HG02852 (cell line): ENCODE measurements around the gene RPL13A.

ENCODE experiments used
- ATAC-seq: cut with Tn5 transposase; IDR thresholded peaks from one replicate; pipeline ENCODE4 v1.9.1; 2021; ENCODE audit warnings: mild to moderate bottlenecking, moderate library complexity; ENCODE audit not compliant: unreplicated experiment

Gene RPL13A

DNA sequence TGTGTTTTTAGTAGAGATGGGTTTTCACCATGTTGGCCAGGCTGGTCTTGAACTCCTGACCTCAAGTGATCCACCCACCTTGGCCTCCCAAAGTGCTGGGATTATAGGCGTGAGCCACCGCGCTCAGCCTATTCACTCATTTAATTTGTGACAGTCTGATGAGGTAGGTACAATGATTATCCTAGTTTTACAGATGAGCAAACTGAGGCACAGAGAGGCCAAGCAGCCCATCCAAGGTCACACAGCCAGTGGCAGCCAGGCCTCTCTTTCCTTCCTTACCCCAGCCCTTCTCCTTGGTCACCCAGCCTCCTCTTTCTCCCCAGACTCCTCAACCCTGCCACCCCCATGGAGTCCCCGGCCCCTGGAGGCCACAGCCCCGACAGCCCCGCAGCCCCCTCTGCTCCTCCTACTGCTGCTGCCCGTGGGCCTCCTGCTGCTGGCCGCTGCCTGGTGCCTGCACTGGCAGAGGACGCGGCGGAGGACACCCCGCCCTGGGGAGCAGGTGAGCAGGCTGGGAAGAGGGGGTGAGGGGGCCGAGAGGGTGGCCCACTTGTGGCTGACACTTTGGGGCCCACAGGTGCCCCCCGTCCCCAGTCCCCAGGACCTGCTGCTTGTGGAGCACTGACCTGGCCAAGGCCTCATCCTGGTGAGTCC, 7.3 kb upstream of the RPL13A start:
- ATAC-seq, result no peak

DNA sequence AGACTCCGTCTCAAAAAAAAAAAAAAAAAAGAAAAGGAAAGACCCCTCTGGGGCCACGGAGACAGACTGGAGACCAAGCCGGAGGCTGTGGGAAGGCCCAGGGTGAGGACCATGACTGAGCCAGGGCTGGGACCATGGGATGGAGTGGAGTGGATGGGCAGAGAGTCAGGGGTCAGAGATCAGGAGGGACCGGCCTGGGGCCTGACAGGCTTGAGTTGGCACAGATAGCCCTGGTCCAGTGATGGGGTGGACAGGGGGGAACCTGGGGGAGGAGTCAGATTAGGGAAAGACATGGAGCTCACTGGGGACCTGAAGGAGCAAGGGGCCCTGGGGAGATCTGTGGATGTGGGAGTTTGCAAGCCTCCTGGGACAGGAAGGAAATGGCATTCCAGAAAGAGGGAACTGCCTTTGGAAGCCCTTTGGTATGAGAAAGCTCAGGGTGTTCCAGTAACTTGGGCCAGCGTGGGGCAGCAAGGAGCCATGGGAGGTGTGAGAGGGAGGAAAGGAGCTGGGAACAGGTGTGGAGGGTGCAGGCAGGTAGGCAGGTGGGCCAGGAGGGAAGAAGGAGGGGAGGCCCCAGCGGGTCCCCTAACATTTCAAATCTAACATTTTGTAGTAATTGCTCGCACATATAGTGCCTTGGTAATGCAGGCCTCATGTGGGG, 6.3 kb upstream of the RPL13A start:
- ATAC-seq, result no peak

- ATAC-seq, result no peak
Observed at GRCh38 chr19:49486232-49486631, 1.2 kb upstream of the RPL13A start.

- no peak for ATAC-seq
Observed at GRCh38 chr19:49486710-49487276, 615 bp upstream of the RPL13A start.

GRCh38 chr19:49488046-49488862, 846 bp downstream of the RPL13A start:
- ATAC-seq, result no peak

GRCh38 chr19:49488863-49489537, 1.6 kb downstream of the RPL13A start:
- no peak for ATAC-seq

DNA sequence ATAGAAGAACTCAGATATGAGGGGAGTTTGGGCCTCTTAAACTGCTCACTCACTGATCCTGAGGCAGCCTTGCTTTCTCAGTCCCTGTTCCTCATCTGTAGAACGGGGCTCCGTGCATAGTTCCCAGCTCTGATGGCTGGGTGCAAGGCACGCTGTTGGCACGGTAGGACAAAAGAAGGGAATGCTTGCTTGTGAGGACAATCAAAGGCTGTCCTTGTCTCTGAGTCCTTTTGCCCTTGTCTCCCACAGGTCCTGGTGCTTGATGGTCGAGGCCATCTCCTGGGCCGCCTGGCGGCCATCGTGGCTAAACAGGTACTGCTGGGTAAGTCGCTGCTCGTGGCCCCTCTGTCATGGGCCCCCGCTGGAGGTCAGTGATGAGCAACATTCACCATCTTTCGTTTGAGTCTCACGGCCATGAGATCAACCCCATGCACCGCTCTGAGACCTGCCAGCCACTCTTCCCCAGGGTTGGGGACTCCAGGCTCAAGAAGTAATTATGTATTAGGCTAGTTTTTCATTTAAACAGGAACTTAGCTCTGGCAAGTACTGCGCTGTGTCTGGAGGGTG, 2.3 kb downstream of the RPL13A start:
- ATAC-seq, result no peak

GRCh38 chr19:49490287-49491029, 3.0 kb downstream of the RPL13A start:
- ATAC-seq, result no peak

GRCh38 chr19:49491030-49491803, 3.8 kb downstream of the RPL13A start:
- ATAC-seq, result no peak

DNA sequence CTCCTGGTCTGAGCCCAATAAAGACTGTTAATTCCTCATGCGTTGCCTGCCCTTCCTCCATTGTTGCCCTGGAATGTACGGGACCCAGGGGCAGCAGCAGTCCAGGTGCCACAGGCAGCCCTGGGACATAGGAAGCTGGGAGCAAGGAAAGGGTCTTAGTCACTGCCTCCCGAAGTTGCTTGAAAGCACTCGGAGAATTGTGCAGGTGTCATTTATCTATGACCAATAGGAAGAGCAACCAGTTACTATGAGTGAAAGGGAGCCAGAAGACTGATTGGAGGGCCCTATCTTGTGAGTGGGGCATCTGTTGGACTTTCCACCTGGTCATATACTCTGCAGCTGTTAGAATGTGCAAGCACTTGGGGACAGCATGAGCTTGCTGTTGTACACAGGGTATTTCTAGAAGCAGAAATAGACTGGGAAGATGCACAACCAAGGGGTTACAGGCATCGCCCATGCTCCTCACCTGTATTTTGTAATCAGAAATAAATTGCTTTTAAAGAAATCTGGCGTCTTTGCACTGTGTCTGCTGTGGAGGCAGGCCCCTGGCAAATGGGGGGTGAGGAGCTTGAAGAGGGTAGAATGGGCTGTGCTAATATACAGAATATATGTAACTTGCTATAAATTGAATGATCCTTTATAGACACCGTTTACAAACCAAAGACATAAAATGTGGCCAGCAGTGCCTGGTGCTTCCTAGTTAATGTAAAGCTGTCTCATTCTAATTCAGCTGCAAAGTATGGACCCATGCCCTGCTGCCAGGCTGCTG, 4.6 kb downstream of the RPL13A start:
- no peak for ATAC-seq

DNA sequence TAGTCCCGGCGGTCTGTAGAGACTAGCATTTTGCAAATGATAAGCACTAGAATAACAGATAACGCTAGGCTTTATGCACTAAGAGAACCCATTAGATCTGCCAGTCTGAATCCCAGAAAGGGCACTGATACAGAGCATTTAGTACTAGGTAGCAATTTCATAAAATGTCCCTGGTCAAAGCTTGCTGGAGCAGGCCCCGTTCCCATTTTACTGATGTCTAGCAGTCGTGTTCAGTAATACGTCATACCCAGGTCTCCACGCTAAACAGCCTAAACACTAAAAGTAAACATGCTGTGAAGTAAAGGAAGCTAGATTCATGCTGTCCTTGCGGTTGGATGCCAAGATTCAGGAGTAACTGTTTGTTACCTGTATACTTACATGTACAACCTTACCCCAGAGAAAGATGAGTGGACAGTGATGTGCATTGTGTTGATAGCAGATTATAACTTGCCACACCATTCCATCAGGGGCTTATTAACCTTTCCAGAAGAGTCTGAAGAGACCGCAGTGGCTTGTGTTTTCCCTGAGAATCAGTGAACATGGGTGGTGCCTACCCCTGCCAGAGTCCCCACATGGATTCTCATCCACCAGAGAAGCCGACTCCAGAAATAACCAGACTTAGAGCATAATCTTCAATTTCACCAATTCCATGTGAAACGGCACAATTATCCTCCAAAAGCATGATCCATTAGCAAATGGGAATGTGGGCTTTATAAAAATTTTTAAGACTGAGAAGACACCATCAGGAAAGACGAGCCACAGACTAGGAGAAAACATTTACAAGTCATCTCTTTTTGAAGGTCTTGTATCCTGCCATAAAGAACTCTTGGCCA, 5.4 kb downstream of the RPL13A start:
- ATAC-seq, result no peak

DNA sequence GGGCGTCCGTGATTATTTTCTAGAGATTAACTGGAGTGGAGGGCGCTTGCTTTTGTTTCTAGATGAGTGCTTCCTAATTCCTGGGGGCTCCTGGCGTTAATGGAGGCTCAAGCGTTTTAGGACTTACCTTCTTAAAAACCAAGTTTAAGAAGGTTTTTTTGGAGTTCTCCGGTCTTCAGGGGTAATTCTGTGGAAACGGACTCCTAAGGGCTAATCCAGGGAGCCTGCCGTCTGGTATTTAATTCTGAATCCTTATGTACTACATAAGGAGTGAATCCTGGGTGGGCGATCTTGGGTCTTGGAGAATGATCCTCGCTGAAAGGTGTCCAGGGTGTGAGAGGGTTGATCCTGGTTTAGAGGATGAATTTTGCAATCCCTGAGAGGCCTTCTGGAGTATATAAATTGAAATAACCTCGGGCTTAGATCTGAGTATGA, 9.2 kb downstream of the RPL13A start:
- ATAC-seq, result no peak

DNA sequence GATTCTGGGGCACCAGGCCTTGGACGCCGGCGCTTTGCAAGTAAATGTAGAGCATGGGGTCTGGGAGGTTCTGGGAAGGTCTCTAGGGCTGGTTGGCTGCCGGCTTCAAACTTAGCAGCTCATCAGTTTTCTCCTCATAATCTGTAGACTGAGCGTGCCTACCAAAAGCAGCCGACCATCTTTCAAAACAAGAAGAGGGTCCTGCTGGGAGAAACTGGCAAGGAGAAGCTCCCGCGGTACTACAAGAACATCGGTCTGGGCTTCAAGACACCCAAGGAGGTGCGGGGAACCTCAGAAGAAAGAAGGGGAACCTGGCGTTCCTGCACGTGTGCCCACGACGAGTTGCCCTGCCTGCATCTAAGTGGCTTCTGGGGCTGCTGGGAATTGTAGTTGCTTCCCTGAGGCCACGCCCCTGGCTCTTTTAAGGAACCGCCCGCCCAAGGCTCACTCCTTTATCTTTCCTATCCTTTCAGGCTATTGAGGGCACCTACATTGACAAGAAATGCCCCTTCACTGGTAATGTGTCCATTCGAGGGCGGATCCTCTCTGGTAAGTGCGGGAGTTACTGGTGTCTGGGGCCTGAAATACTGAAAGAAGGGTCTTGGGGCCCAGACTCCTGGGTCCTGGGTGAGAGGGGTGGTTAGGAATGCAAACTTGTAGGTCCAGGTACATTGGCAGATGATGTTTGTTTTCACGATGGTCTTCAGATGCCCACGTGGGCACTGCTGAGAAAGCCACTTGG, 9.8 kb downstream of the RPL13A start:
- ATAC-seq, result no peak

- ATAC-seq, result no peak
Observed at GRCh38 chr19:49497789-49498103, 10.3 kb downstream of the RPL13A start.

DNA sequence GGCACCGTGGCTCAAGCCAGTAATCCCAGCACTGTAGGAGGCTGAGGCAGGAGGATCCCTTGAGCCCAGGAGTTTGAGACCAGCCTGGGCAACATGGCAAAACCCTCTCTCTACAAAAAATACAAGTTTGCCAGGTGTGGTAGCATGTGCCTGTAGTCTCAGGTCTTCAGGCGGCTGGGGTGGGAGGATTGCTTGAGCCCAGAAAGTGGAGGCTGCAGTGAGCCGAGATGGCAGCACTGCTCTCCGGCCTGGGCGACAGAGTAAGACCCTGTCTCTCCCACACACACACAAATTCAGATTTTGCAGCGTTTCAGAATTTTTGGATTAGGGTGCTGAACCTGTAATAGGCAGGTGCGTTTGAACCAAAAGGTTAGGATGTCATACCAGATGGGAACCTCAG, 11.1 kb downstream of the RPL13A start:
- no peak for ATAC-seq

GRCh38 chr19:49499030-49499670, 11.7 kb downstream of the RPL13A start:
- no peak for ATAC-seq
